EL (cell line): ENCODE measurements around the gene TOP3B.
A peak's percentile ranks its signal among the peaks of the same experiment; 100 is the strongest.

Experiments
- DNase-seq: peaks from one replicate; pipeline ENCODE4 v3.0.0-alpha.2; 2016

The TOP3B gene

GRCh38 chr22:21961127-21961867, 21.3 kb downstream of the TOP3B start:
- DNase-seq: no peak

- no peak for DNase-seq
Measured at GRCh38 chr22:21960200-21961126, 22.1 kb downstream of the TOP3B start.

GRCh38 chr22:21959274-21960074, 23.1 kb downstream of the TOP3B start:
- no peak for DNase-seq

- DNase-seq: no peak
Measured at GRCh38 chr22:21958360-21959273, 24.0 kb downstream of the TOP3B start.

DNA sequence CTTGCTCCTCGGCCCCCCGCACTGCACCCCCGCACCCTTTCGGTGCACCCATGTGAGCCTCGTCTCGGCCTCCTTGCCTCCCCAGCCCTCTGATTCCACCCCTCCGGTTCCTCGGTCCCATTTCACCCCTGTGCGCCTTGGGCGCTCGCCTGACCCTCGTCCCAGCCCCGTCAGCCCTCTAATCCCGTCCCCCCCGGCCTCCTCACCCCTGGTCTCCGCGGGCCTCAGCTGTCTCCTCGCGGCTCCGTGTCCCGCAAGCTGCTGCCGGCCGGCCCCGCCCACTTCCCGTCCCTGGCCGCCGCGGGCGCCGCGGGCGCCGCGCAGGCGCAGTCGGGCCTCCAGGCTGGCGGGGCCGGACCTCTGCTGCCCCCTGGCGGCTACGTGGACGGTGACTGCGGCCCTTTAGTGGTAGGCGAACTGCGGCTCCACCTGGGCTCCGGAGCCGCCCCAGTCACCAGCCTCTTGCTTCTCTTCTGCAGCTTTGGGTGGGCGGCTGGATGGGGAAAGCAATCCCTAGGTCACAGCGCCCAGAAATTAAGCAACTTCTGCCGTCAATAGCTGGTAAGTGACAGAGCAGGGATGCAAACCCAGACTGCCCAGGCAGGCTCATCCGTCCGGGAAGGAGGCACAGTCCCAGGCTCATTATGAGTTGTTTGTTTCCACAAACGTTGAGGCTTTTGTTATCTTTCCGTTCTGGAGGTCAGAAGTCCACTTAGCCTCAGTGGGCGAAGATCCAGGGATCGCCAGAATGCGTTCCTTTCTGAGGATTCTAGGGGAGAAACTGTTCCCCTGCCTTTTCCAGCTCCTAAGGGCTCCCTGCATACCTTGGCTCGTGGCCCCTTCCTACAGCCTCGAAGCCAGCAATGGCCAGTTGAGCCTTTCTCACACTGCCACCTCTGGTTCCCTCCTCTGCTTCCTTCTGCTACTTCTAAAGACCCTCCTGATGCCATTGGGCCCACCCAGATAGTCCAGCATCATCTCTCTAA, 29.7 kb downstream of the TOP3B start, which contains the start of gene PPM1F:
Gene PPM1F (minus strand): TSS at position 263 of the 986 bp plus-strand sequence. CDS start 6,800 bp downstream, outside the sequence.
- peak; percentile 79 for DNase-seq

DNA sequence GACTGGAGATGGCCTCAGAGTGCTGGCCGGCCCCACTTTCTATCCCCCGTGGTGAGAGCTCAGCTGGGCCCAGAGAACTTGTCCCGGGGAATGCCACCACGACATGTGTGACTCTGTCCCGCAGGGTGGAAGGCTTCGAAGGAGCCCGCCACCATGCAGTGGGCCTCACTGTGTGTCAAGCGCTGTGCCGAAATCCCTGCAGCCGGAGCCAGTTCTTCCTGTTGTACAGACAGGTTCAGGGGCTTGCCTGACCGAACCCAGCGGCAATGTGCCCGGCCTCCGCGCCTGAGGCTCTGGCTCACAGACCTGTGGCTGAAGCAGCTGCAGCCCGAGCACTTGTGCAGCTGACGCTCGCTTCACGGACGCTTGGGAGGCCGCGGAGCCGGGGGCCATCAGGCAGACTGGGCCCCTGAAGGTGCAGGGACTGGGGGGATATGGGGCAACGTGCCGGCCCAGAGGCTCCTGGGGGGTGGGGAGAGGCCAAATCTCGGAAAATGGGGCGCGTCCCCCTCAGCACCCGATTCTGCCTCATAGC, 30.6 kb downstream of the TOP3B start:
- peak; percentile 58 for DNase-seq

DNA sequence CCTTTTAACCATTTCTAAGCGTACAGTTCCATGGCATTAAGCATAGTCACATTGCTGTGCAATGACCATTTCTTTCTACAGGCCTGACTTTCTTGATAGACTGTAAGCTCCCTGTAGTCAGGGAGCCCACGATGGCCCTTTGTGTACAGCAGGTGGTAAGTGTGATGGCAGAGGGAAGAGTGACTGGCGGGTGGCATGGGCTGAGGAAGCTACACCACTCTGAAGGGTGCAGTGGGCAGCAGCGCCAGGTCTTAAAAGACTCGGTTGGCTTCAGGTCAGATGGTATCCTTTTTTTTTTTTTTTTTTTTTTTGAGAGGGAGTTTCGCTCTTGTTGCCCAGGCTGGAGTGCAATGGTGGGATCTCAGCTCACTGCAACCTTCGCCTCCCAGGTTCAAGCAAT, 31.5 kb downstream of the TOP3B start:
- no peak for DNase-seq

DNA sequence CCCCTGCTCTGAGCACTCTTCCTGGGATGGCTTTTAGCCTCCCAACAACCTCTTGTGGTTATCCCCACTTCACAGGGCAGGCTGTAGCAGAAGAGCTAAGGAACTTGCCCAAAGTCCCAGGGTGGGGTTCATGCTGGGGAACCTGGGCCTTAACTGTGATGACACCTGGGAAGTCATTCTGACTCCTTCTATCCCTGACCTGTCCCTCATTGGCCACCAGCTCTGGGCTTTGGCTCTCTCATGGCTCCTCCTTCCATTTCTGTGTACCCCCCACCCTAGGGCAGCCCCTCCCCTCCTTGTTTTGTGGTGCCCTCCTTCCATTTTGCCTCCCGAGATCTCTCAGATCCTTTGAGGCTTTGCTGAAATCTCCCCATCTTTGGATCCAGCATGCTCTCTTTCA, 32.6 kb downstream of the TOP3B start:
- DNase-seq: no peak

GRCh38 chr22:21949569-21949918, 33.0 kb downstream of the TOP3B start:
- no peak for DNase-seq

DNA sequence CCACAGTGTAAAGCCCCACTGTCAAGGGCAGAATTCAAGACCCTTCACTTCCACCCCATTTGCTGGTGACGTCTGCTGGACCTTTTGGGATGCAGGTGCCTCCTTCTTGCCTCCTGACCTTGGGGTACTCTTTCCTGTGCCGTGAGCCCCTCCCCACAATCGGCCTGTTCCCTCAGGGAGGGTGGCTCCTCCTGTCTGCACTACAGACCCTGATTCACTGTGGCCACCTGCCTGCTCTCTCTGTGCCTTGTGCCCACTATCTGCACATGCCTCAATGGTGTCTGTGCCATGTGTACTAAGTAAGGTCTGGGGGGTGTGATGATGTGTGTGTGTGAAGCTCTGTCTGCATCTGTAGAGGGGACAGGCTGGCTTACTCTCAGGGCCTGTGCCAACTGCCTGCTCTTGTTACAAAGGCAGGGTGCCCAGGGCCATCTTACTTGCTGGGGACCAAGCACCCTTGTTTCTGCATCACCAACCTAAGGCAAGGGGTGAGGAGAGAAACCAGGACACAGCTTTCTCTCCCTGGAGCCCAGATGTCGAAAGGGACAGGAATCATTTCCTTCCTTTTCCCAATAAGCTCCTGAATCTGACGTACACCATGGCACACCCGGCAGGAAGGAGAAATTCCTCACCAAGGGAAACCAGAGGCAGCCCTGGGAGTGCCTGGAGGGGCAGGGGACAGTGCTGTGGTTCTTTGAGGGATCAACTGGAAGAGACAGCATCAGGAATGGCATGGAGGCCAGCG, 33.6 kb downstream of the TOP3B start:
- DNase-seq: no peak

DNA sequence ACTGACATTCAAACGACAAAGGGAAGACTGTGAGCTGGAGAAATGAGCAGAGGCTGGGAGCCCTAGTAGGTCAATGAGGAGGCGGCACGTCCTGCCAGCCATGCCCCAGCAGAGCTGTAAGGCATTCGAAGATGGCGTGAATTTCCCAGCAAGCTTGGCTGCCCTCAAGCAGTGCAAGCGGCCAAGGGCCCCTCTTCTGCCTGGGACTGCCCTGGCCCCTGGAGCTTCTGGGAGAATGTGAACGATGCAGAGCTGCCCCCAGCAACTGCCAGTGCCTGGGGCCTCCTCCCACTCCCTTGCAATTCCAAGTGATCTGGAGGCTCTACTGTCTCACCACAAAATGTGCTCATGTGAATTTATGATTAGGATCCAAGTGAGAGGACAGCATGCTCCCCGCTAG, 34.2 kb downstream of the TOP3B start:
- no peak for DNase-seq

DNA sequence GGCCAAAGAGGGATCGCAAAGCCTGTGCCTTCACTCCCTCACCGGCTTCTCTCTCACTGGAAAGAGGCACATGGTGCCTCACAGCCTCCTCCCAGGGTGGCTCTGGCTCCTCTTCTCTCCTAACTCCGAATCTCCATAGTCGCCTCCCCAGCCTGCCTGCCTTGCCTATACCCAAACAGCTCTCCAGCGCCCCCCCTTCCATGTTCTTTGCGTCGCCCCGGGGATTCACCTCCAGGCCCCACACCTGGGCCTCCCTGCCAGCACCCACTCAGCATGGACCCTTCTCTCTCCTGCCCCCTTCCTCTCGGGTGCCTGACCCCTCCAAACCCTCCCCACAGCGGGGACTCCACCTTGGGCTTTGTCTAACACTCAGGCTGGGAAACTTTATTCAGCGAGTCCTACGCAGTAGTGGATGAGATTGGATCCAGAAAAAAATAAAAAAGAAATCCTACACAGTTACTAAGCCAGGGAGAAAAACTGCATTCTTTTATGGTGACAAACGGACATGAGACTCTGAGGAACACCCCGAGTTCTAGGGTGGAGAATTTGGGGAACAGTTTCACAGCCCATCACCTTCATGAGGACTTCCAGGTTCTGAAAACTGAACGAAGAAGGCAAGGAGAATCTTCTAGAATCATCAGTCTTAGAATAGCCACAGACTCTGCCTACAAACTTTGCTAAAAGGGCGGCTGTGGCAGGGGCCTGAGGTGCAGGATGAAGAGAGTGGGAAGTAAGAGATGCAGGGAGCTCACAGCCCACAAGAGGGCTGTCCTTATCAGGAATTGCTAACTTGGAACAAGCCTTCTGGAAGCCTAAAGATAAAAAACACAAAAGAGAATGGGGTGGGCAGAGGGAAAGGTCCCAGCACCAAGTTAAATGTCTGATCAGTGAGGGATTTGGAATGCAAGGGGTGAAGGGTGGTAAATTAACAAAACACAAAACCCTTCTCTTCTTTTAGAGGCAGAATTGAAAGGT, 35.3 kb downstream of the TOP3B start:
- DNase-seq: peak; percentile 71

DNA sequence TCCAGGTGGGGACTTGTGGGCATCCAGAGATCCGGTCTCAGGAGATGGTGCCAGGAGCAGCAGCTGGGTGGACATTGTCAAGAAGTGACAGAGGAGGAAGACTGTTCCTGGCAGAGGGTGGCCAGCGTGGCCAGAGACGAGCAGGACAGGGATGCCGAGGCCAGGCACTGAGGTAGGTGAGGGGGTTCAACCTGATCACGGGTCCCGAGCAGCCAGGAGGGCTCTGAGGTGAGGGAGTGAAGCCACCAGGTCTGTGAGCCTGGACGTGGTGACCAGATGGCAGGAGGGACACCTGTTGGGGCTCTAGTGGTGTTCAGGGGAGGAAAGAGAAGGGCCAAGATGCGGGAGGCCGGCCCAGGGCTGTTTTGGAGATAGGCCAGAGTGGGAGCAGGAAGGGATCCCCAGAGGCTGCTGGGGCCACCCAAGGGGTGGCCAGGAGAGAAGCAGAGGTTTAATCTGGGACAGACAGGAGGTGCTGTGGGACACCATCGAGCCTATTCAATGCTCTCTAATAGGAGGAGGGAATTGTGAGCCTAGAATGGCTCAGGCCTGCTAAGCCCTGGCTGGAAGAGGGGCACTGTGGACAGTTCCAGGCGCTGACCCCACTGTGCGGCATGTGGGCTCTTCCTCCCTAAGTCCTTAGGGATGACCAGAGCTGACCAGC, 36.2 kb downstream of the TOP3B start:
- DNase-seq: no peak

GRCh38 chr22:21945453-21946261, 36.9 kb downstream of the TOP3B start:
- no peak for DNase-seq

- DNase-seq: no peak
Measured at GRCh38 chr22:21944871-21945270, 37.7 kb downstream of the TOP3B start.

GRCh38 chr22:21943571-21944448, 38.8 kb downstream of the TOP3B start:
- DNase-seq: peak; percentile 56
